NCI-H2227 (cell line): ENCODE data around the gene SERINC4.

Source experiments
- DNase-seq: peaks from one replicate; lab custom pipeline; 2025; ENCODE audit not compliant: unreplicated experiment; lab: John Stamatoyannopoulos, UW

SERINC4 gene

DNA sequence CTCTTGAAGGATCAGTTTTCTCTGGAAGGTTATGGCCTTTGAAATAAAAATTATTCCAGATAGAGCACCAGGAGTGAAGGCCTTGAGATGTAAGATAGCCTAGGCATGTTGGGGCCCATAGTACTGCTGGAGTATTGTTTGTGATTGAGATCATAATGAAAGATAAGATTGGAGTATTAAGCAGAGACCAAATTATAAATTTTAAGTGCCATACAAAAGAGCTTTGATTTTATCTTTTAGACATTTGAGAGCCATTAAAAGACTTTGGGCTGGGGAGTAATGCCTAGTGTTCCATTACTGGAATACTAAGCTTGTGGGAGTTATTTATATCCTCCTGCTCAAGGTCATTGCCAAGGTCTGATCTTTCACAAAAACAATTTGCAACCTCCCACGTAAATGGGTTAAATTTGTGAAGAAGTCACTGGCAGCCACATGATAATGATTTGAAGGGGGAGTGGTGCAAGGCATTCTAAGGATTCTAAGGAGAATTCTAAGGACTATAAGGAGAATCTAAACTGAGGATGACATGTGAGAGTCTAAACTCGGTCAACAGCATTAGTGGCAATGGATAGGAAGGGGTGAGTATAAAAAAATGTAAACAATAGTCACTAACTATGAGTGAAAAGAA lies 36.1 kb downstream of the SERINC4 start:
- no peak for DNase-seq

DNA sequence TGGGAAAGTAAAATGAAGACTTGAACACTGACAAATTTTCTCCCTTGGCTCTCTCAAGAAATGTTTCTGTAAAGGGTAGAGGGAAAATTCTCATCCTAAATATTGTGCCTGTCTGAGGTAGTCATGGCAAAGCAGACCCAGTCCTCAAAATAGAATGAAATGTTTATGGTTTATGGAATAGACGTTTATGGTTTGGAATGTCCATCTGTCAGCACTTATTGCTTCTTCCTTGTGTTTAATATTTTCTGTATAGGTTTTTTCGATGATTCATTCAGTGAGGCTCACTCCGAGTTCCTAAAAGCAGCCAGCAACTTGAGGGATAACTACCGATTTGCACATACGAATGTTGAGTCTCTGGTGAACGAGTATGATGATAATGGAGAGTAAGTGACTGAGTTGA lies 37.2 kb downstream of the SERINC4 start:
- DNase-seq, result no peak

DNA sequence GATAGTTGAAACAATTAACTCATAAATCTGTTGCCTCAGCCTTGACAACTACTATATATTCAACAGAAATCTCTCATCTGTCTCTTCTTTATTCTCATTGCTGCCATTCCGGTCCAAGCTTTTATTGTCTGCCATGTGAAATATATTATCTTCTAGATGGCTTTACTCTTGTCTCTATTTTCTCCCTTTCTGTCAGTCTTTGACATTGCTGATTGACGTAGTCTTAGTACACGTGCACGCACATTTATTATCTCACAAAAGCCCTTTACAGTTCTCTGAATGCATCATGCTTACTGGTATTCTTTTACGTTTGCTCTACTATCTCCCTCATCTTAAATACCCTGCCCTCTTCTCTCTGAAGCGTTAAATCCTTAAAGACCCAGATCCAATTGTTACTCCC lies 48.1 kb downstream of the SERINC4 start:
- no peak for DNase-seq

DNA sequence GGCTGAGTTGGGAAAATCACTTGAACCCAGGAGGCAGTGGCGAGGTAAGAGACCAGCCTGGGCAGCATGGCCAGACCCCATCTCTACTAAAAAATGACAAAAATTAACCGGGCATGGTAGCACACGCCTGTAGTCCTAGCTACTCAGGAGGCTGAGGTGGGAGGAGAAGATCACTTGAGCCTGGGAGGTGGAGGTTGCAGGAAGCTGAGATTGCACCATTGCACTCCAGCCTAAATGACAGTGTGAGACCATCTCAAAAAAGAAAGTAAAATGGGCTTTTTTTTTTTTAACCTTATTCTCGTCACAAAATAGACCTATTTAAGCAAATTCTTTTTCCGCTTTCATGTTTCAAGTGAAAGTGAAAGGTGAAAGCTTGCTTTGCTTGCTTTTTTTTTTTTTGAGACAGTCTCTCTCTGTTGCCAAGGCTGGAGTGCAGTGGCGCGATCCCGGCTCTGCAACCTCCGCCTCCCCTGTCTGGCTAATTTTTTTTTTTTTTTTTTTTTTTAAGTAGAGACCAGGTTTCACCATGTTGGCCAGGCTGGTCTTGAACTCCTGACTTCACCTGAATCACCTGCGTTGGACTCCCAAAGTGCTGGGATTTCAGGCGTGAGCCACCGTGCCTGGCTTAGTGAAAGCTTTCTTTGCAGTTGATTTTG lies 50.2 kb downstream of the SERINC4 start:
- no peak for DNase-seq

DNA sequence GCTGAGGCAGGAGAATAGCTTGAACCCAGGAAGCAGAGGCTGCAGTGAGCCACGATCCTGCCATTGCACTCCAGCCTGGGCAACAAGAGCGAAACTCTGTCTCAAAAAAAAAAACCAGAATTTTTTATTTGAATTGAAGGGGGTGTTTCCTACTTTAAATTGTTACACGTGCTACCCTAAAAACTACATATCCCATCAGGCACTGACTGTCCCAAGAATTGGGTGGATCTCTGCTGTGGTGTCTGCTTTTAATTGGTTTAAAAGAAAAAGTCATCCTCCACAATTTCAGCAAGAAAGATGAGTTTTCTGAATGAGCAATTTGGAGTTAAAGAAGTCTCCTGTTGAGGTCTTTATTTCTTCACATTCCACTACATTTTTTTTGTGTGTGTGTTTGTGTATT lies 51.6 kb downstream of the SERINC4 start:
- no peak for DNase-seq

DNA sequence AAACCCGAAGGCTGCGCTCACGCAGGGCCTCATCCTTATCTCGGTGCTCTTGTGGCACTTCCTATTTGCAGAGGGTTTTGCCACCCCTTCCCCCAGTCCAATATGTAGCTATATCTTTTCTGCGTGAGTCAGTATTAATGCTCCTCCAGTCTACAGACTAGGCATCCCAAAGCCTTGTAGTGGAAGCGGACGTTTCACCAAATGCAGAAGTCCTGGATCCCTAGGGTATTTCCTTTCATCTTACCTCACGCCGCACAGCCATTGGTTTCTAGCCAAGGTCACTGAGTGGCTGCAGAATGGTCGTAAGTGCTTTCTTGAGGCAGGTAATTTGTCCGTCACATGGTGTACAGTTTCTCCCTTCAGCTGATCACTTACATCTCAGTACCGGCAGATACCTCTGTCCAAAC lies 53.1 kb downstream of the SERINC4 start:
- peak; percentile 46 for DNase-seq

DNA sequence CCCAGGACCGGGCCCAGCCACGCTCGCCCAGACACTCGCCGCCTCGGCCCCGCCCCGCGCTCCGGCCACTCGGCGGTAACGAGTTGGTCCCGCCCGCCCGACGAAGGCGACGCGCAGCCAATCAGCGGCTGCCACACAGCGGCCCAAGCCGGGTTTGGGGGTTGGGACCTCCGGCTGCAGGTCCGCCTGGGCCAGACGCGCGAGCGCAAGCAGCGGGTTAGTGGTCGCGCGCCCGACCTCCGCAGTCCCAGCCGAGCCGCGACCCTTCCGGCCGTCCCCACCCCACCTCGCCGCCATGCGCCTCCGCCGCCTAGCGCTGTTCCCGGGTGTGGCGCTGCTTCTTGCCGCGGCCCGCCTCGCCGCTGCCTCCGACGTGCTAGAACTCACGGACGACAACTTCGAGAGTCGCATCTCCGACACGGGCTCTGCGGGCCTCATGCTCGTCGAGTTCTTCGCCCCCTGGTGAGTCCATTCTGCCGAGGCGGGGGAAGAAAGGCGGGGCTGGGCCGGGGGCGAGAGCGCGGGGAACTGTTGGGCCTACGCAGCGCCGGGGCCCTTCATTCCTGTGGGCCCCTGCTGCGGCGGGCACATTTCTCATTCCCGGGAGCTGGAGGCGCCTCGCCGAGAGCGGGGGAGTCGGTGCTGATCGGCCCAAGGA lies 53.6 kb downstream of the SERINC4 start, which contains the start of gene PDIA3:
Gene PDIA3, plus strand, starts transcription at position 194 of the 658 bp plus-strand sequence. Its CDS starts 102 bp downstream, at position 296.
- peak; percentile 91 for DNase-seq
